Right atrium auricular region (tissue), 2 donors: ENCODE measurements around the gene VOPP1. TPM values are rescaled to one million over a fixed set of nuclear protein-coding genes. Genes with fewer than 3 reads are reported as not detected.

Experiments used
- DNase-seq: peaks from one replicate; pipeline ENCODE4 v3.0.0-alpha.2; 2019; ENCODE audit warnings: low spot score
- H3K27ac ChIP-seq, 2 donors: fragments of 200-600 bp; sonication (generic); 1 replicate in 1 of 2; 2 replicates in 1 of 2; pipeline ENCODE4 v1.5.1; 2016 to 2019
- H3K27me3 ChIP-seq, 2 donors: fragments of 200-600 bp; sonication (generic); one replicate each; pipeline versions ENCODE4 v1.5.1 to v1.6.0; 2017 to 2019
- H3K36me3 ChIP-seq: fragments of 200-600 bp; sonication (generic); one replicate; pipeline ENCODE4 v1.5.1; 2016
- H3K4me1 ChIP-seq, 2 donors: fragments of 200-600 bp; sonication (generic); one replicate each; pipeline versions ENCODE4 v1.5.1 to v1.6.0; 2017 to 2019
- H3K4me3 ChIP-seq, 2 donors: fragments of 200-600 bp; sonication (generic); 1 replicate in 1 of 2; 2 replicates in 1 of 2; pipeline ENCODE4 v1.5.1; 2017 to 2019; ENCODE audit warnings: mild to moderate bottlenecking in 1 of 2, moderate library complexity in 1 of 2
- H3K9me3 ChIP-seq, 2 donors: fragments of 200-600 bp; sonication (generic); one replicate each; pipeline ENCODE4 v1.5.1; 2019
- total RNA-seq, 2 donors: library from RNA; depleted of rRNA; stranded (reverse); fragments of >200 nt; gene quantifications; one replicate each; pipeline ENCODE4 v1.1.0, GENCODE V29; 2016
- TF ChIP-seq, protein P1 (sequence below), 2 donors: fragments of 200-600 bp; sonication (generic); IDR thresholded peaks; one replicate each; pipeline ENCODE4 v1.5.1; 2019; ENCODE audit warnings: antibody characterized with exemption in 2 of 2

Gene VOPP1
- total RNA-seq, 2 donors from 2014 or later: 21.4 to 24.1 TPM

DNA sequence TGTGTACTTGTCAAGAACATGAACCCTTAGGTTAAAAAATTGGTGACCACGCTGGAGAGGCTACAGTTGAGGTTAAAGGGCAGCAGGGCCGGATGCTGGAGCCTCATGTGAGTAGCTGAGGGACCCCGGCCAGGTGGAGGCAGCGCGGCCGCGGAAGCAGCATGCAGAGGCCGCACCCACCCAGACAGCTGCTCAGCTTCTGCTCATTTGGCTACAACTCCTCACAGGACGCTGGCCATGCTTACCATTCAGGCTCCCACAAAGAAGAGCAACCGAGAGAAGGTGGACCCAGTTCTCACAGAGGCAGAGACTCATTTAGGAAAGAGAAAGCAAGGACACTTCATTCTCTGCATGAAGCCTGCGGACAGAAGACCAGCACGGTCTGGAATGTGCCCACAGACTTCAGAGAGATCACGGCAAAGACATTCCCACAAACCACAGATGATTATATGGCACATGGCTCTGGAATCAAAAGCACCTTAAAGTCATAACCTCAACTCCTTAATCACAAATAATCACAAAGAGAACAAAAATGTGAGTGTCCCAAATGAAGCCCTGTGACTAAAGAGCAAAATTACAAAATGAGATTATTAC lies 94.4 kb downstream of the VOPP1 start:
- H3K9me3 ChIP-seq: no peaks in the 10 kb centered on the region
- no peak overlapping the region for H3K4me3 ChIP-seq
- no peaks in the 10 kb centered on the region for H3K36me3 ChIP-seq
- peak; percentile 21 for DNase-seq
- no peaks in the 10 kb centered on the region for H3K4me1 ChIP-seq
- no peak overlapping the region for H3K27ac ChIP-seq
- H3K27me3 ChIP-seq: no peaks in the 10 kb centered on the region
- TF ChIP-seq, protein P1, sequence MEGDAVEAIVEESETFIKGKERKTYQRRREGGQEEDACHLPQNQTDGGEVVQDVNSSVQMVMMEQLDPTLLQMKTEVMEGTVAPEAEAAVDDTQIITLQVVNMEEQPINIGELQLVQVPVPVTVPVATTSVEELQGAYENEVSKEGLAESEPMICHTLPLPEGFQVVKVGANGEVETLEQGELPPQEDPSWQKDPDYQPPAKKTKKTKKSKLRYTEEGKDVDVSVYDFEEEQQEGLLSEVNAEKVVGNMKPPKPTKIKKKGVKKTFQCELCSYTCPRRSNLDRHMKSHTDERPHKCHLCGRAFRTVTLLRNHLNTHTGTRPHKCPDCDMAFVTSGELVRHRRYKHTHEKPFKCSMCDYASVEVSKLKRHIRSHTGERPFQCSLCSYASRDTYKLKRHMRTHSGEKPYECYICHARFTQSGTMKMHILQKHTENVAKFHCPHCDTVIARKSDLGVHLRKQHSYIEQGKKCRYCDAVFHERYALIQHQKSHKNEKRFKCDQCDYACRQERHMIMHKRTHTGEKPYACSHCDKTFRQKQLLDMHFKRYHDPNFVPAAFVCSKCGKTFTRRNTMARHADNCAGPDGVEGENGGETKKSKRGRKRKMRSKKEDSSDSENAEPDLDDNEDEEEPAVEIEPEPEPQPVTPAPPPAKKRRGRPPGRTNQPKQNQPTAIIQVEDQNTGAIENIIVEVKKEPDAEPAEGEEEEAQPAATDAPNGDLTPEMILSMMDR (IDR thresholded peaks at IDR 0.05): no peak

DNA sequence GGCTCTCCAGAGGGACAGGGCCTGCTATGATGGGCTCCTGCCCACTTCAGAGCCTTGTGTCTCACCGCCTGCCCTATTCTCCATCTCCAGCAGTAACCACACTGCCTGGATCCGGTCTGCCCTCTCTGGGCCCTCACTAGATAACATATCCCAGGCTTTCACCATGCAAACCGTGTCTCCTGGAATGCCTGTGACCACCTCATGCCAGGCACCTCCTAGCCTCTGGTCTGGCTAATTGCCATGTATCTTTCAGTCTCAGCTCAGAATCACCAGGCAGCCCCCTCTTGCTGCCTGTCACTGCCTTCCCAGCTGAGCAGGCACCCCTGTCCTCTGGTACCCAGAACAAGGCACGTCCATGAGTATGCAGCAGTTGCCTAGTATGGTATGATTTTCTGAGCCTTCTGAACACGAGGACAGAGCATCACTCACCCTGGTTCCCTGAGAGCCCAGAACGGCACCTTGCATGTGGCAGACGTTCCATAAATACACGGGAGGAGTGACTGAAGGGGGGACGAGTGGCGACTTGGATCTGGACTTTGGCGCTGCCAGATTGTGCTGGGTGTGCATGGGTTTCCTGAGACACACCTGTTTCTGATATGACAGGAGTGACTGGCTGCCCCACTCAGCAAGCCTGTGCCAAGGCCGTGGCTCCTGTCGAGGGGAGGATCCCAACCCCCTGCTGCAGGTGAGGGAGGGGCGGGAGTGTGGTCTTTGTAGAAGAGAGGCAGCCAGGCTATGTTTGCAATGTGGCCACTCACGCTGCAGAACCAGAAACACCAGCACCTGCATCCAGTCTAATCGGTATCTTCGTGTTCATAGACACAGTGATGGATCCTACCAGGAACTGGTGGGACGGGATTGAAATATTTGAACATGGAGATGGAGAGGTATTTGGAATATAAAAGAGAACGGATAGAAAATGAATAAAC lies 95.2 kb downstream of the VOPP1 start:
- no peak for DNase-seq
- no peaks in the 10 kb centered on the region for H3K4me1 ChIP-seq
- H3K9me3 ChIP-seq: no peaks in the 10 kb centered on the region
- TF ChIP-seq, protein P1 (IDR thresholded peaks at IDR 0.05): no peak
- H3K4me3 ChIP-seq: no peak overlapping the region
- no peaks in the 10 kb centered on the region for H3K27me3 ChIP-seq
- H3K27ac ChIP-seq: no peak overlapping the region
- H3K36me3 ChIP-seq: no peaks in the 10 kb centered on the region

DNA sequence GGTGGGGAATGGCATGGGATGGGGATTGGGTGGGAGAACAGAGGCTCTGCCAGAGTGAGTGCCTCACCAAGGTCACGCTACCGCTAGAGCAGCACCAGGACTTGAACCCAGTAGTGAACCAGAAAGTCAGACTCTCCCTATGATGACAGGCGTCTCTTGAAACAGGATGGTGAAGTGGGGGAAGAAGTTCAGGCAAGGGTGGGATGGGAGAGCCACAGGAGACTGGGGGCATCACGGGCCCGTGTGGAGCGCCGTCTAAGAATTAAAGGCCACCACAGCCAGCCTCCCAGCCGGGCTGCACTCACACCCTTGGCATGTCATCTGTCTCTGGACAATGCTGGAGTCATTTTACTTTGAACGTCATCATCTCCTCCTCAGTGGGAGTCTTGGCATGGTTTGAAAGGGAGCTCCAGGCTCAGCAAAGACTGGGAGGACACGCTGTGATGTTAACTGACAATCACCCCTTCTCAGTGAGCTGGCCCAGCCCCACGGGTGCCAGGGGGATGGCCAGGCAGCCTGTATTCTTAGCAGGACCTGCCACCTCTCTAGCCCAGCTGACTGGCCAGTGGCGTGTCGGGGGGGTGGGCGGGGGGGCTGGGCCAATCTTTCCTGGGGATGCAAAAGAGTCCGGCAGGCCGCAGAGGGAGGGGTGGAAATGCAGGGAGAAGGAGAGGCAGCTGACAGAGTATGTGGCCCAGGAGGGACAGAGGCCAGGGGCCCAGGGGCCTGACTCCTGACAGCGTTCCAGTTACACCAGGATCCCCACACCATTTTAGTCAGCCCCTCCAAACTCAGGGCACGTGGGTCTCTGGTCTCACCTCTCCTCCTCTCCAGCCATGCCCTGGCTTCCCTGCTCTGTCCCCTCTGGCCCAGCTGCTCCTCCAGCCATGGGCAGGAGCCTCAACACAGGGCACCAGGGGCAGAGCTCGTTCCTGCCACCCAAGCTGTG lies 96.2 kb downstream of the VOPP1 start:
- Histone ChIP-seq H3K27me3 (no peaks in the 10 kb centered on the region), H3K36me3 (no peaks in the 10 kb centered on the region), H3K9me3 (no peaks in the 10 kb centered on the region), H3K4me3 (no peak overlapping the region), H3K4me1 (no peaks in the 10 kb centered on the region), H3K27ac (no peak overlapping the region)
- TF ChIP-seq, protein P1 (IDR thresholded peaks at IDR 0.05): no peak
- no peak for DNase-seq

DNA sequence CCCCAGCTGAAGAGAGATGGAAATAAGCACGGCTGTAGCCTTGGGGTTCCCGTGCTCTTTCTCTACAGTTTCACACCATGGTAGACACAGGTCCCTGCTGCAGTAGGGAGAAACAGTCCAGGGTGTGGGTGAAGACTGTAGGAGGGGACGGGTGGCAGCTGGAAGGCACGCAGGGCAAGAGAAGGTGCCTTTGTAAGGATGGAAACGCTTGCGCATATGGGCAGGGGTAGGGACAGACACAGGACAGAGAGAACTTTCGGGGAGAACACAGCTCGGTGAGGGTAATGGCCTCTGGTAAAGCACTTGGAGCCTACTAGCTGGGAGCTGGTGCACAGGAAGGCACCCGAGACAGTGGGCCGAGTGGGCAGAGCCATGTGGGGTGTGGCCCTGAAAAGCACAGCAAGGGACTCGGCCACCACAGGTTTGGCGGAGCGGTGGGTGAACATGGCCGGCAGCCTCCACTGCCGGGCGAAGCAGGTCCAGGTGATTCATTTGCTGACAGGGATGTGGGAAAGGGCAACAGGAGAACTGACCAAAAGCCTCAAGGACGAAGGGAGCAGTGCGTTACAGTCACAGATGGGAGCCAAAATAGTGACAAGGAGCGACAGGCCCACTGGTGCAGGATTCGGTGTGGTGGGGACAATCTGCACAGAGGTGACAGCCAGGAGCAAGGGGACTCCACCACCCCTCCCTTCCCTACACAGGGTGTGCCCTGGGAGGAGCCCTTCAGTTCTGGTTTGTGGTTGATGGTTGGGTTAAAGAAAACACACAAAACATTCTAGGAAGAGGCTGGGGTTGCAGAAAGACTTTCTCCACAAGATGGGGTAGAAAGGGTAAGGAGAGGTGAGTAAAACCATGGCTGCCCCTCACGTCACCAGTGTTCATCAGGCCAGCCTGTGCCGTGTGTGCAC lies 97.1 kb downstream of the VOPP1 start:
- TF ChIP-seq, protein P1 (IDR thresholded peaks at IDR 0.05): no peak
- no peaks in the 10 kb centered on the region for H3K27me3 ChIP-seq
- H3K4me1 ChIP-seq: no peaks in the 10 kb centered on the region
- no peak overlapping the region for H3K4me3 ChIP-seq
- DNase-seq: no peak
- H3K36me3 ChIP-seq: no peaks in the 10 kb centered on the region
- H3K27ac ChIP-seq: no peak overlapping the region
- no peaks in the 10 kb centered on the region for H3K9me3 ChIP-seq

DNA sequence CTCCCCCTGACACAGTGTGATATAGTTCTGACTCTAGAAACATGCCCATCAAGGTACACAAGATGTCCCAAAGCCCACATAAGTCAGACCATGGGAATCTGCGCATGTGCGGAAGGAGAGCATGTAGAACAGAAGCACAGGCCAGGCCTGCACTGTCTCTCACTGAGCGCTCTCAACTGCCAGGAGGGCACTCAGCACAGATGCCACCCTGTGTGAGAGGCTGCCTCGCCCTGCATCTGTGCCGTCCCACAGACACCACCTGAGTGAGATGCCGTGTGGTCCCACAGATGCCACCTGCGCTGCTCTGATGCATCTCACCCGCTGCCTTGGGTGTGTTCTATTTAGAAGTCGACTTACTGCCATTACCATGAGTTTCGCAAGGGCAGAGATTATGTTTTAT lies 98.4 kb downstream of the VOPP1 start:
- DNase-seq: no peak
- Histone ChIP-seq H3K27ac (no peak overlapping the region), H3K4me3 (no peak overlapping the region), H3K27me3 (no peaks in the 10 kb centered on the region), H3K4me1 (no peaks in the 10 kb centered on the region), H3K9me3 (no peaks in the 10 kb centered on the region), H3K36me3 (no peaks in the 10 kb centered on the region)
- TF ChIP-seq, protein P1 (IDR thresholded peaks at IDR 0.05): no peak
